ENCODE measurements around the gene CRYBG2. TPM values are rescaled to one million over a fixed set of nuclear protein-coding genes. Genes with fewer than 3 reads are reported as not detected.

CRYBG2 gene
- total RNA-seq, 2 donors from 2014 or later = 12.8 to 30.3 TPM

GRCh38 chr1:26346274-26347033 lies 7.5 kb downstream of the CRYBG2 start:
- H3K4me1 ChIP-seq = no peaks in the 10 kb centered on the region
- H3K36me3 ChIP-seq = no peaks in the 10 kb centered on the region
- no peak overlapping the region for H3K9ac ChIP-seq (ENCODE audit: low read depth in 2 of 2, low read length in 2 of 2)
- no peak overlapping the region for H3K4me3 ChIP-seq
- intact Hi-C loops (cut with DNase I) = no loop called here
- no peaks in the 10 kb centered on the region for H3K27me3 ChIP-seq
- no peaks in the 10 kb centered on the region for H3K9me3 ChIP-seq
- DNase-seq = no peak
- TF ChIP-seq CTCF (IDR thresholded peaks at IDR 0.05) = no peak
- H3K27ac ChIP-seq = no peak overlapping the region

GRCh38 chr1:26345718-26346117 lies 8.2 kb downstream of the CRYBG2 start:
- no peaks in the 10 kb centered on the region for H3K9me3 ChIP-seq
- H3K9ac ChIP-seq (ENCODE audit: low read depth in 2 of 2, low read length in 2 of 2) = no peak overlapping the region
- H3K36me3 ChIP-seq = no peaks in the 10 kb centered on the region
- no peaks in the 10 kb centered on the region for H3K4me1 ChIP-seq
- intact Hi-C loops (cut with DNase I) = no loop called here
- H3K4me3 ChIP-seq = no peak overlapping the region
- H3K27ac ChIP-seq = no peak overlapping the region
- no peak for DNase-seq
- TF ChIP-seq CTCF (IDR thresholded peaks at IDR 0.05) = no peak
- no peaks in the 10 kb centered on the region for H3K27me3 ChIP-seq

DNA sequence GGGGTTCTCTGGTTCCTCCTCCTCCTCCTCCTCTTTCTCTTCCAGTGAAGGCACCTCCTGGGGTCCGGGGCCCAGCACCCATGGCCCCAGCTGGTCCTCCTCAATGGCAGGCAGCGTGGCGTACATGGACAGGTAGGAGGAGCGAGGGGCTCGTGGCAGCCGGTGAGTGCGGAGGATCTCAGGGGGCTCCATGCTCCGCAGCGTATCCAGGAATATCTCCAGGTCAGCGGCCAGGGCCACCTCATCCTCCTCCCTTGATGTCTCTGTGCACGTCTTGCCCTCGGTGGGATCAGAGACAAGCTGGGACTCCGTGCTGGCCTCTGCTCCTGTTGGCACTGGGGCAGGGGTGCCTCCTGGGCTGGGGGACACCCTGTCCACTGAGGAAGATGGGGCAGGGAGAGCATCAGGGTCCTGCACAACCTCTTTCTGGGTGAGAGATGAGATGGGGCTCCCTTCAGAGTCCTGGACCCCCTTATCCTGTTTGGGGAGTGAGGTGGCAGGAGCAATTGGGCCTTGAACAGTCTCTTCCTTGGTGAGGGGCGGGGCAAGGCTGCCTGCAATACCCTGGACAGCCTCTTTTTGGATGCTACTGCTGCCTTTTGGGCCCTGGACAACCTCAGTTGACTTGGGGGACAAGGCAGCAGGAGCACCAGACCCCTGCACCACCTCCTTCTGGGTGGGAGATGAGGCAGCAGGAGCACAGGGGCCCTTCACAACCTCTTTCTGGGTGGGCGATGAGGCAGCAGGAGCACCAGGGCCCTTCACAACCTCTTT lies 9.6 kb downstream of the CRYBG2 start:
- Histone ChIP-seq H3K9me3 (no peaks in the 10 kb centered on the region), H3K4me1 (no peaks in the 10 kb centered on the region), H3K36me3 (no peaks in the 10 kb centered on the region), H3K4me3 (no peak overlapping the region), H3K27ac (no peak overlapping the region), H3K27me3 (no peaks in the 10 kb centered on the region), H3K9ac (ENCODE audit: low read depth in 2 of 2, low read length in 2 of 2) (no peak overlapping the region)
- TF ChIP-seq CTCF (IDR thresholded peaks at IDR 0.05) = no peak
- DNase-seq = no peak
- intact Hi-C loops (cut with DNase I) = no loop called here

GRCh38 chr1:26340047-26340481 lies 13.9 kb downstream of the CRYBG2 start:
- H3K4me1 ChIP-seq = no peaks in the 10 kb centered on the region
- H3K9ac ChIP-seq (ENCODE audit: low read depth in 2 of 2, low read length in 2 of 2) = no peak overlapping the region
- no peak overlapping the region for H3K4me3 ChIP-seq
- H3K36me3 ChIP-seq = no peaks in the 10 kb centered on the region
- H3K27ac ChIP-seq = no peak overlapping the region
- no peak for TF ChIP-seq CTCF (IDR thresholded peaks at IDR 0.05)
- H3K9me3 ChIP-seq = no peaks in the 10 kb centered on the region
- no peak for DNase-seq
- intact Hi-C loops (cut with DNase I) = no loop called here
- no peaks in the 10 kb centered on the region for H3K27me3 ChIP-seq

DNA sequence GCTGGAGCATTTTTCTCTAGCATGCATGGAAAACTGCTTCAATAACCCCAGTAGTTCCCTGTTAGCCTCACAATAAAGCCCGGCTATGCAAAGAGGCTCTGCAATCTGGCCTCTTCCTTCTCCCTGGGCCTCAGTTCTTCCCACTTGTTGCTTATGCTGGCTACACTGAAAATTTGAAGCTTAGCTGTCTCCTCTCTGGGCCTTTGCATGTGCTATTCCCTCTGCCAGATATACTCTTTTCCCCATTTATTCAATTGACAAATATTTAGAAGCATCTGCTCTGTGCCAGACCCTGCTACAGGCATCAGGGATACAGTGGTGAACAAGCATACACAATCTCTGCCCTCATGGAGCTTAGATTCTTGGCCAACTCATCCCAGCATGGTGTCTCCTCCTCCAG lies 15.3 kb downstream of the CRYBG2 start:
- TF ChIP-seq CTCF (IDR thresholded peaks at IDR 0.05) = no peak
- no peaks in the 10 kb centered on the region for H3K27me3 ChIP-seq
- H3K4me1 ChIP-seq = no peaks in the 10 kb centered on the region
- H3K36me3 ChIP-seq = no peaks in the 10 kb centered on the region
- H3K27ac ChIP-seq = no peak overlapping the region
- no peak overlapping the region for H3K9ac ChIP-seq (ENCODE audit: low read depth in 2 of 2, low read length in 2 of 2)
- H3K9me3 ChIP-seq = no peaks in the 10 kb centered on the region
- no peak for DNase-seq
- no peak overlapping the region for H3K4me3 ChIP-seq
- intact Hi-C loops (cut with DNase I) = no loop called here
